Measurements from ENCODE around the gene QRICH1. TPM values are rescaled to one million over a fixed set of nuclear protein-coding genes. Genes with fewer than 3 reads are reported as not detected.

QRICH1 gene, protein sequence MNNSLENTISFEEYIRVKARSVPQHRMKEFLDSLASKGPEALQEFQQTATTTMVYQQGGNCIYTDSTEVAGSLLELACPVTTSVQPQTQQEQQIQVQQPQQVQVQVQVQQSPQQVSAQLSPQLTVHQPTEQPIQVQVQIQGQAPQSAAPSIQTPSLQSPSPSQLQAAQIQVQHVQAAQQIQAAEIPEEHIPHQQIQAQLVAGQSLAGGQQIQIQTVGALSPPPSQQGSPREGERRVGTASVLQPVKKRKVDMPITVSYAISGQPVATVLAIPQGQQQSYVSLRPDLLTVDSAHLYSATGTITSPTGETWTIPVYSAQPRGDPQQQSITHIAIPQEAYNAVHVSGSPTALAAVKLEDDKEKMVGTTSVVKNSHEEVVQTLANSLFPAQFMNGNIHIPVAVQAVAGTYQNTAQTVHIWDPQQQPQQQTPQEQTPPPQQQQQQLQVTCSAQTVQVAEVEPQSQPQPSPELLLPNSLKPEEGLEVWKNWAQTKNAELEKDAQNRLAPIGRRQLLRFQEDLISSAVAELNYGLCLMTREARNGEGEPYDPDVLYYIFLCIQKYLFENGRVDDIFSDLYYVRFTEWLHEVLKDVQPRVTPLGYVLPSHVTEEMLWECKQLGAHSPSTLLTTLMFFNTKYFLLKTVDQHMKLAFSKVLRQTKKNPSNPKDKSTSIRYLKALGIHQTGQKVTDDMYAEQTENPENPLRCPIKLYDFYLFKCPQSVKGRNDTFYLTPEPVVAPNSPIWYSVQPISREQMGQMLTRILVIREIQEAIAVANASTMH
- total RNA-seq (10 to 100 TPM; 52.8 to 83.9 (median 71.1) TPM), polyA plus RNA-seq (10 to 100 TPM; 21.5 to 37.1 (median 28.6) TPM)
- long read RNA-seq, donor 1, transcript QRICH1-202 (10 exons, 3,549 nt), result major isoform, 6 of 11 reads
- long read RNA-seq, donor 1, partial matches to known transcripts, result 2 of 11 reads
- long read RNA-seq, donor 1, other reads (novel, unspliced or antisense), result 3 of 11 reads
- long read RNA-seq, donor 2, transcript QRICH1-202 (10 exons, 3,549 nt), result major isoform, 12 of 42 reads
- long read RNA-seq, donor 2, partial matches to known transcripts, result 21 of 42 reads
- long read RNA-seq, donor 2, other reads (novel, unspliced or antisense), result 7 of 42 reads

DNA sequence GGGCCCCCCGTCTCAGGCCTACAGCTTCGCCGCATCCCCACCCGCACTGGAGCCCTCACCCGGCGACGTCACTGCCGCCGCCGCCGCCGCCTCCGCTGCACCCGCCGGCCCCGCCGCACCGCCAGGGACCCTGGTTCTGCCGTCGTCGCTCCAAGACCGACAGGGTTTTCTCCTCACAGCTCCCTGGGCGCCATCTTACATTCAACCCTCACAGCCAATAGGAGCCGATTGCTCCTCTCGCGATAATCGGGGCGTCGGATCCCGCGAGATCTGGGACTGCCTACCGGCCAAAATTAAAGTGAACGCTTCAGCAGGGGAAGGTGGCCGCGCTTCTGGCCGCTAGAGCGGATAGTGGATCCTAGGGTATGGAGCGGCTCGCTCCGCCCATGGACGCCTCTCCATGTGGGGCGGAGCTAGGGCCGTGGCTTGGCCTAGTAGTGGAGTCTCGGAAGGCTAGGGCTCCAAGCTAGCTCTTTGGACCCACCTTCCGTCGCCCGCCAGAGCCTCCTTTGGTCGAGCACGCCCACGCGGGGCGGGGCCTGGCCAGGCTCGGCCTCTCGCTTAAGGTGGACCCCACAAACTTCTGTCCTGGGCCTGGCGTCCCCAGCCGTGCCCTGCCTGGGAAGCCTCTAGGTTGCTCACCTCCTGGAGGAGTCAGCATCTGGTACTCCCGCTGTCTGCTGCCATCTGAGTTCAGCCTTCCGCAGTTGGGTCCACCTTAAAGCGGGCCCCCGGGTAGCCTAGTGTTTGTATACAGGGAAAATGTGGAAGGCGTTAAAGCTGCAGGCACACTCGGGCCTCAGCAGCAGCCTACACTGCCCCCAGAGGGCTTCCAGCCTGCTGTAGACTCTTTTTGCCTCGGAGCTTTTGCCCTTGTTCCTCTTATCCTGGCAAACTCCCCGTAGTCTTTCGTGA is at the start of gene QRICH1:
TSS of gene QRICH1 (minus strand) at position 219 of the 915 bp plus-strand sequence. CDS start 17,054 bp downstream, outside the sequence.
- Histone ChIP-seq H3K27ac (peak within 1 kb of the TSS; percentile 89), H3K4me1 (peaks cover 42% of the 10 kb centered on the region), H3K9me3 (no peaks in the 10 kb centered on the region), H3K4me3 (peak within 1 kb of the TSS; percentile 95), H3K27me3 (ENCODE audit: insufficient read depth in 3 of 3, low read length in 2 of 3) (no peaks in the 10 kb centered on the region), H3K36me3 (ENCODE audit: insufficient read depth in 1 of 2, low read depth in 1 of 2) (peaks cover 8 to 46% of the 10 kb centered on the region in 2 donors)
- TF ChIP-seq, protein P1, sequence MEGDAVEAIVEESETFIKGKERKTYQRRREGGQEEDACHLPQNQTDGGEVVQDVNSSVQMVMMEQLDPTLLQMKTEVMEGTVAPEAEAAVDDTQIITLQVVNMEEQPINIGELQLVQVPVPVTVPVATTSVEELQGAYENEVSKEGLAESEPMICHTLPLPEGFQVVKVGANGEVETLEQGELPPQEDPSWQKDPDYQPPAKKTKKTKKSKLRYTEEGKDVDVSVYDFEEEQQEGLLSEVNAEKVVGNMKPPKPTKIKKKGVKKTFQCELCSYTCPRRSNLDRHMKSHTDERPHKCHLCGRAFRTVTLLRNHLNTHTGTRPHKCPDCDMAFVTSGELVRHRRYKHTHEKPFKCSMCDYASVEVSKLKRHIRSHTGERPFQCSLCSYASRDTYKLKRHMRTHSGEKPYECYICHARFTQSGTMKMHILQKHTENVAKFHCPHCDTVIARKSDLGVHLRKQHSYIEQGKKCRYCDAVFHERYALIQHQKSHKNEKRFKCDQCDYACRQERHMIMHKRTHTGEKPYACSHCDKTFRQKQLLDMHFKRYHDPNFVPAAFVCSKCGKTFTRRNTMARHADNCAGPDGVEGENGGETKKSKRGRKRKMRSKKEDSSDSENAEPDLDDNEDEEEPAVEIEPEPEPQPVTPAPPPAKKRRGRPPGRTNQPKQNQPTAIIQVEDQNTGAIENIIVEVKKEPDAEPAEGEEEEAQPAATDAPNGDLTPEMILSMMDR (IDR thresholded peaks at IDR 0.05), result peak; percentile 55
- ATAC-seq, result peak; percentile 91 to 93 (median 92)
- peak; percentile 97 to 99 for DNase-seq
- 0 to 1% (median 0%) methylated on average over 61 to 65 of the region's 65 CpGs for WGBS, 3 donors
- intact Hi-C loops (cut with DNase I), result loop anchor here in 1 of 2 donors (5.0 kb wide), 2 partner anchors 62 to 107 kb away; no protein-coding TSS in a partner anchor

DNA sequence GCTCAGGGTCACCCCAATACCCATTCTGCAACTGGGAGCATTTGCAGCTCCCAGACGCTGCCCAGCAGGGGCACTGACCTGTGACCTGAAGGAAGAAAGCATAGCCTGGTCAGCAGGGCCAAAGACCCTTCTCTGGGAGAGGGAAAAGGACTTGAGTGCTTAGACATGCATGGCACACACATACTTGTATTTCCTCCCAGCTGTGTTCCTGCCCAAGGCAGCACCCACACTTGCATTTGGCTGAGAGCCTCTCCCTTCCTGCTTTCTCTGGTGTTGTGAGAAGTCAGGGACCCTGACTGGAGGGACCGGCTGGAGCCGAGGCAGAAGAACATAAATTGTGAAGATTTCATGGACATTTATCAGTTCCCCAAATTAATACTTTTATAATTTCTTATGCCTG is 46.2 kb upstream of the QRICH1 start:
- WGBS, 3 donors, result 52 to 64% (median 64%) methylated on average over 3 of the region's 3 CpGs

DNA sequence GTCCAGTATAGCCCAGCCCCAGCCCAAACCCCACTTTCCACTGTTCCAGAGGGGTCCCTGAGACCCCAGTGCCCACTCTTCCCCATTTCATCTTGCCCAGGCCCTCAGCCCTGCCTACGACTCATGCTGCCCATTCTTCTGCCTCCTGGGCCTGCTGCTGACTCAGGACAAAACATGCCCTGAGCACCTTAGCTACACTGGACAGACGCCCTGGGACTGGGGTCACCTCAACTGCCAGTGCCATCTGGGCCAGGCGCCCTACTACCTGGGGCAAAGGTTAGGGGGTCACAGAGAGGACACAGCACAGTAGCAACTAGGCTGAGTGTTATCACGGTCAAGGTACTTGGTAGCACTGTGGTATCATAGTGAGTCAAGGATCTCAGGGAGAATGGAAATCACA is 41.6 kb upstream of the QRICH1 start:
- ATAC-seq (no peak), DNase-seq (no peak)
- H3K27ac ChIP-seq, result no peak overlapping the region
- H3K27me3 ChIP-seq (ENCODE audit: insufficient read depth in 3 of 3, low read length in 2 of 3), result peaks cover 0 to 2% (median 0%) of the 10 kb centered on the region in 3 donors
- TF ChIP-seq, protein P1 (IDR thresholded peaks at IDR 0.05), result no peak
- no peak overlapping the region for H3K4me3 ChIP-seq
- peaks cover 0 to 8% of the 10 kb centered on the region in 2 donors for H3K36me3 ChIP-seq (ENCODE audit: insufficient read depth in 1 of 2, low read depth in 1 of 2)
- intact Hi-C loops (cut with DNase I), result no loop called here
- H3K9me3 ChIP-seq, result no peaks in the 10 kb centered on the region
- WGBS, 3 donors, result 88 to 89% (median 88%) methylated on average over 4 of the region's 4 CpGs
- peaks cover 17% of the 10 kb centered on the region for H3K4me1 ChIP-seq

More for the DNA sequence above, 46.2 kb upstream of the QRICH1 start:
- ATAC-seq (no peak), DNase-seq (no peak)
- peaks cover 0 to 2% (median 0%) of the 10 kb centered on the region in 3 donors for H3K27me3 ChIP-seq (ENCODE audit: insufficient read depth in 3 of 3, low read length in 2 of 3)
- H3K4me3 ChIP-seq, result no peak overlapping the region
- intact Hi-C loops (cut with DNase I), result no loop called here
- H3K36me3 ChIP-seq (ENCODE audit: insufficient read depth in 1 of 2, low read depth in 1 of 2), result no peaks in the 10 kb centered on the region
- H3K9me3 ChIP-seq, result no peaks in the 10 kb centered on the region
- TF ChIP-seq, protein P1 (IDR thresholded peaks at IDR 0.05), result no peak
- H3K27ac ChIP-seq, result no peak overlapping the region
- no peaks in the 10 kb centered on the region for H3K4me1 ChIP-seq

All from psoas muscle (tissue), 8 donors.